Stimulated activated CD4-positive, alpha-beta T cell treated with anti-CD3 and anti-CD28 coated beads, Interleukin-12 subunit alpha, Interleukin-12 subunit beta, amount 100 ng/mL, for 48 hours (primary cell): Measurements from ENCODE around the gene PRR29.
"Not testable (repeated sequence)": the region's sequence is repeated elsewhere in the genome, so short reads cannot be mapped to it uniquely, and the experiment has no call there.

Experiments
- DNase-seq, 3 donors: peaks; one replicate each; pipeline ENCODE4 v3.0.0-alpha.2; 2020; ENCODE audit warnings: low read depth in 2 of 3, low spot score in 1 of 3

PRR29 gene

DNA sequence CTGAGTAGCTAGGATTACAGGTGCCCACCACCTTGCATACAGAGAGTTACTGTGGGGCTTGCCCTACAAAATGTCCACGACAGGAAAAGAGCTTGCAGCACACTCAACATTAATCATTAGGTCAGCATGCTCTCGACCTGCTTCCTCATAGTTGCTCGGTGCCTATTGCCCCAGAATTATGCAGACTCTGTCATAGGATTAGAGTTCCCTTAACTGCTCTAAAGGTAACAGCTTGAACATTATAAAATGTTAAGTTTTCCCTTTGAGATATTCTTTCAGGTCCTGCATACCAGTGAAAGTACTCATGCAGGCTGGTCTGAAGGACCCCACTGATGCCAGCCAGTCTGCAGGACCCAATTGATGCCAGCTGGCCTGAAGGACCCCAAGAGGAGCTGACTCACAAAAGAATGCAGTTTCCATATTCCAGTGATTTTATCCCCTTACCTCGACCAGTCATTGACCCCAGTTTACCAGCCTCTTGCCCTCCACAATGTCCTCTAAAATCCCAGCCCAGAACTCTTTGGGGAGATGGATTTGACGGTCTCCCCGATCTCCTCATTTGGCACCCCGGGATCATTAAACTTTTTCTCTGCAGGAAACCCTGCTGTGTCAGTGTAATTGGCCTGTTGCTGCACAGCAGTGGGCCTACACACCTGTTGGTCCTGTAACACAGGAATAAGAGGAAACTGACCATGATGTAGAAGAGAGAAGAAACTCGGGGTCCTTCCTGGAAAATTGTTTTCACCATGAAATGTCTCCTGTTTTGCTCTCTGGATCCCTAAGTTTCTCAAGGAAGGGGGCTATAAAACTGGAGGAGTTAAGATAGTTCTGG lies 11.6 kb downstream of the PRR29 start:
- no peak for DNase-seq

GRCh38 chr17:64015447-64015846 lies 17.3 kb downstream of the PRR29 start:
- DNase-seq, result no peak

DNA sequence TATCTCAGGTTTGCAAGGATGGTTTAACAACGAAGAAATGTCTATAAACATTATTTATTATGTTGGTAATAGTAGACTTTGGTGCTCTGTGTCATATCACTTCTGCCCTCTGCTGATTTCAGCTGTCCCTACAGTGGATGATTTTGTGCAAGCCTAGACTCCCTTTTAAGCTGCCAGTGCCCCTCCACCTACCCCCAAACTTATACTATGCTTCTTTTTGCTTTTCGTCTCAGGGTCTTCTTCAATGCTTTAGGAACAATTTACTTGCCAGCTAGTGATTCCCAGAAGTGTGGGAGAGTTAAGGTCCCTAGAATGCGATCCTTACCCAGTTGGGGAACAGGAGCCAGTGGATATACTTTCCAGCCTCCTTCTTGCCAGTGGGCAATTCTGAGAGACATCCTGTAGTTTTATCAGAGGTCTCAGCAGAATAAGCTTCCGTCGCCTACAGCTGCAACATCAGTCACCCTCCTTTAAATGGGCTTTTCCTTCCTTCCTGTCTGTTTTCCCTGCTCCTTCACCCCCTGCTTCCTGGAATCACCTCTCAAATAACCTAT lies 18.2 kb downstream of the PRR29 start:
- DNase-seq, result no peak

GRCh38 chr17:64016974-64017373 lies 18.8 kb downstream of the PRR29 start:
- DNase-seq, result no peak

DNA sequence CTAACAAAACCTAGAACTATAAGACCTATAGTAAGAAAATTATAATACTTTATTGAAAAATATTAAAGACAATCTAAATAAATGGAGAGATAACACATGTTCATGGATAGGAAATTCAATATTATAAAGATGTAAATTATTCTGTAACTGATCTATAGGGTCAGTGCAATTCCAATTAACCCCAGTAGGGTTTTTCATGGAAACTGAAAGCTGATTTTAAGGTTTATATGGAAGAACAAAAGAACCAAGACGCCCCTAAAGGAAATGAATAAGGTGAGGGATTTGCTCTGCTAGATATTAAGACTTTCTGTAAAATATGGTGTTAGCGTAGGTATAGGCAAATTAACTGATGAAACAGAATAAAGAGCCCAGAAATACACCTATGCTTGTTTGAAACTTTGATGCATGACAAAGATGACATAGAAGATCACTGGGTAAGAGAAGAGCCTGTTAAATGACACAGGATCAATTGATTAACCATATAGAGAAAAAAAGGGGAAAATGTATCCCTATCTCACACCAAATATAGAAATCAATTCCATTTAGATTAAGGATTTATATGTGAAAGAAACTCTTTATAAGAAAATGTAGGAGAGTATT lies 19.3 kb downstream of the PRR29 start:
- DNase-seq, result no peak

DNA sequence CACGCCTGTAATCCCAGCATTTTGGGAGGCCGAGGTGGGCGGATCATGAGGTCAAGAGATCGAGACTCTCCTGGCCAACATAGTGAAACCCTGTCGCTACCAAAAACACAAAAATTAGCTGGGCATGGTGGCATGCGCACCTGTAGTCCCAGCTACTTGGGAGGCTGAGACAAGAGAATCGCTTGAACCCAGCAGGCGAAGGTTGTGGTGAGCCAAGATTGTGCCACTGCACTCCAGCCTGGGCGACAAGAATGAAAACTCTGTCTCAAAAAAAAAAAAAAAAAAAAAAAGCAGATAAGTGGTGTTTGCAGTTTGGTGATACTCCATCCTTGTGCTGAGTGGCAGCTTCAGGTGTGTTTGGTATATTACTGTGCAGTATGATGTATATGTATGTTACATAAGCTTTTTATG lies 21.4 kb downstream of the PRR29 start:
- not testable (repeated sequence) for DNase-seq

DNA sequence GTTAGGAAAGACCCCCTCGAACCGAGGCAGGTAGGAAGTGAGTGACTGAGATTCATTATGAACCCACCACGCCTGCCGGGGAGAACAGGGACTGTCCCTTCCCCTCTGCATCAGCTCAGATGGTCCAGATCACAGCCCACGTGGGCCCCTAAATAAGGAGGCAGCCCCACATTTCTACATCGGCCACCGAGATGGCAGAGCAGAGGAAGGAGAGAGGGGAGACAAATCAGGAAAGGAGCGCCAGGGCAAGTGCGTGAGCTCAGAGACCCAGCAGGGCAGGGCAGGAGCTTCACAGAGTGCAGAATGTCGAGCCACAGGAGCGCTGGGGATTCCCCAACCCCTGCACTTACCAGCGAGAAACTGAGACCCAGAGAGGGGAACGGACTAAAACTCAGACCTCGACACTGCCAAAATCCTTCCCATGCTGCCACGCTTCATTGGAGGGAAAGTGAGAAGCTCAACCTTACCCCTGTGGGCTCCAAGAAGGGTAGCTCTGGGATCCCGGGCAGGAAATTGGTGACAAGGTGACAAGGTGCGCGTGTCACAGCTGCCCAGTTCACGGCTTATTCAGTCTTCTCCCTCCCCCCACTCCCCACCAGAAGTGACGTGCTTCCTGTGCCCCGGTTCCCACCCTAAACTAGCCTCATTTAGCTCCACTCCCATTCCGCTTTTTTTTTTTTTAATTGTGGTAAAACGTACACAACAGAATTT lies 22.1 kb downstream of the PRR29 start, which contains the start of gene ICAM2:
Gene ICAM2, minus strand, starts transcription at position 578 of the 711 bp plus-strand sequence. CDS start 13,942 bp downstream, outside the sequence.
- peak; percentile 77 to 79 (median 78) for DNase-seq

GRCh38 chr17:64022611-64023063 lies 24.5 kb downstream of the PRR29 start:
- no peak for DNase-seq

GRCh38 chr17:64024215-64024654 lies 26.1 kb downstream of the PRR29 start:
- no peak for DNase-seq

DNA sequence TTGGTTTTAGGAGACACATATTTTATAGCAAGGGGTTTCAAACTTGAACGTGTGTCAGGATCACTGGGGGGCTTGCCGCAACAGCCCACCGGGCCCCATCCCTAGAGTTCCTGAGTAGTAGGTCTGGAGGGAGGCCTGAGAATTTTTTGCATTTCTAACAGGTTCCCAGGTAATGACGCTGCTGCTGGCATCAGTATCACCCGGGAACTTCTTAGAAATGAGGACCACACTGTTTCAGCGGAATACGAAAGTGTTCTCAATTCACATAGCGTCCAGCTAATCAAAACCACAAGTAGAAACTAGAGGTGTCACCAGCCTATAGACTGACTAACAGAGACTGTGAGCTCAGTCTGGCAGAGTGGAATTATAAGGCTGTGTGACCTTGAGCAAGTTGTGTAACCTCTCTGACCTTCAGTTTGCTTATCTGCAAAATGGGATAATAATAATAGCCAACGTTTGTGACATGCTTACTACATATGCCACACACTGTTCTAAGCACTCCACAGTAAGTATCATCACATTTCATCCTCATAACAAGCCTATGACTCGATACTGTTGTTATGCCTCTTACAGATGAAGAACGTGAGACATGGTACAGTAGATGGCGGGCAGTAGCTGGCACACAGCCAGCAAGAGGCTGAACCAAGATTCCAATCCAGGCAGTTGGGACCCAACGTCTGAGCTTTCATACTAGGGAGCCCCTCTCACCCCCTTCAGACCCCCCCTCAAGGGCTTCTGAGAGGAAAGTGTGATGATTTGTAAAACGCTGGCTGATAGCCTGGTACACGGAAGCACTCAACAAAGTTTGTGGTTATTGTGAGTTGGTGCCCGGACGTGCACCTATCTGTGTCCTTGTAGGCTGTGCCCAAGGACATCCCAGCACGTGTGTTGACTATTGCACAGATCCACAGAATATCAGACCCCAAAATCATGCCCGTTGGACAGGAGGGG lies 26.9 kb downstream of the PRR29 start:
- no peak for DNase-seq

GRCh38 chr17:64025732-64026294 lies 27.7 kb downstream of the PRR29 start:
- peak; percentile 81 to 83 (median 82) for DNase-seq

DNA sequence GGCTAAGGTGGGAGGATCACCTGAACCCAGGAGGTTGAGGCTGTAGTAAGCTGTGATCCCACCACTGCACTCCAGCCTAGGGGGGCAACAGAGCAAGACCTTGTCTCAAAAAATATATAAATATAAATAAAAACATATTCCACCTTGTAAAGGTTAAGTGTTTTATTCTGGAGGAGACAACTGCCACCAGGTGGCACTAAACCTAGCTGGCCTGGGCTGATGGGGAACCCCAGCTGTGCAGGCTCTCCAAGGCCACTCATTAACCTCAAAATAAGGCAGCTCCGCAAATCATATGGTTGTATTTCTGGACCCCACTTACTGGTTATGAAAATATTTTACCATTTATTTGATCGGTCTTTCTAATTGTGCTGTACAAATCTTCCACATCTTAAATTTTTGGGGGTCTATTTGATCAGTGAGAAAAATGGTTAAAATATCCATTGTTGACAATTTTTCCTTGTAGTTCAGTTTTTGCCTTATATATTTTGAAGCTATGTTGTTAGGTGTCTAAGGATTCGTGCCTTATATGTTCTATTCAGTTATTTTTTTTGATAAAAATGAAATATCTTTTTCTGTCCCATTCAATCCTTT lies 30.8 kb downstream of the PRR29 start:
- DNase-seq, result peak; percentile 37 to 73 (median 63)

DNA sequence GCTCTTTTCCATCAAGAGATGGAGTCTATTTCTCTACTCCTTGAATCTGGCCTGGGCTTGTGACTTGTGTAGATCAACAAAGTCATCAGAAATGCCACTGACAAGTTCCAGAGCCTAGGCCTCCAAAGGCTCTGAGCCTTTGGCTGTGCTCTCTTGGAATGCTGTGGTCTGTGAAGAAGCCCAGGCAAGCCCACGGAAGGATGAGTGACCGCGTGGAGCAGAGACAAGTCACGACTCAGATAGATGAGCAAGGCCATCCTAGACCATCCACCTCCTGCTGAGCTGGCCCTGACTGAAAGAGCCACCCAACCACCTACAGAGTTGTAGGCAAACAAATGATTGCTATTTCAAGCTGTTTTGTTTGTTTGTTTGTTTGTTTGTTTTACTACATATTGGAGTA lies 33.9 kb downstream of the PRR29 start:
- no peak for DNase-seq

DNA sequence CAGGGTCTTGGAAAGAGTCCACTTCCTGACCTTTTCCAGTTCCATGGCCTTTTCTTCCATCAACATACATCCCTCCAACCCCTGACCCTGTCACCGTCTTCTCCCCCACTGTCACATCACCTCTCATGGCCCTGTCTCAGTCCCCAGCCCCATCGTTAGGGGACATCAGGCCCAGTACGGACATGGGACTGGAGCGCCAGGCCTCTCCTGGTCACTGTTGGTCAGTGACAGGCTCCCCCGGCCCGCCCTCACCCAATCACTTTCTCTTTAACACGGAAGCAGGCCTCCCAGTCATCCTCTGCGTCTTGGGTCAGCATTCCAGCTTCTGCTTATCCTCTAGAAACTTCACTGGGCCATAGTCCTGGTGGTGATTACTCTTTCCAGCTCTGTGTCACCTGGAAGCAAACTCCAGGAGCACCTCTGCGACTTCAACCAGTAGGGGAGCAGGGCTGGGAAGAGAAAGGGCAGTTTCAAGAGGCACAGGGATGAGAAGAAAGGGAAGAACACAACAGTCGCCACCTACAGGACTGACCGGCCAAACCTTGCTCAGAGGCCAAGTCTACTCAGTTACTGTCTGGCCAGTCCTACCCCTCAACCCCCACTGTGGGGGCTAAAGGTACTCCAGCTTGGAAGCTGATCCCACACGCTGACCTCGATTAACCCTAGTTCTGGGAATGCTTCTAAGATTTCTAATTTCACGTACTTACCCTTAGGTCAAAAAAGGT lies 38.2 kb downstream of the PRR29 start:
- no peak for DNase-seq

- DNase-seq, result no peak
These were observed 39.0 kb downstream of the PRR29 start for GRCh38 chr17:64037180-64037579.

DNA sequence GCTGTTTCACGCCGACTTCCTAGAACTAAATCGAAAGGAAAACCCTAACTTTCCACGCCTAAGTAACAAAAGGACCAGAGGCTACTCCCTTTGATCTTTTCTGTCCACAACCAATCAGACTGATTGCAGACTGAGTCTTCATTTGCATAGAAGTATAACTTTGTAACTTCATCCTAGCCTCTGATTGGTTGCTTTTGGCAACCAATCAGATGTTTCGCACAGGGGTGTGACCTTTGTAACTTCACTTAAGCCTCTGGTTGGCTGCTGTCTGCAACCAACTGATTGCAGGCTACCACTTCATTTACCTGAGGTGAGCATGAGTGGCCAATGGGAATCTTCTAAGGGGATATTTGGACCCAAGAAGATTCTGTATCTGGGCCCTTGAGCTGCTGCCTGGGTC lies 39.7 kb downstream of the PRR29 start:
- DNase-seq, result no peak

DNA sequence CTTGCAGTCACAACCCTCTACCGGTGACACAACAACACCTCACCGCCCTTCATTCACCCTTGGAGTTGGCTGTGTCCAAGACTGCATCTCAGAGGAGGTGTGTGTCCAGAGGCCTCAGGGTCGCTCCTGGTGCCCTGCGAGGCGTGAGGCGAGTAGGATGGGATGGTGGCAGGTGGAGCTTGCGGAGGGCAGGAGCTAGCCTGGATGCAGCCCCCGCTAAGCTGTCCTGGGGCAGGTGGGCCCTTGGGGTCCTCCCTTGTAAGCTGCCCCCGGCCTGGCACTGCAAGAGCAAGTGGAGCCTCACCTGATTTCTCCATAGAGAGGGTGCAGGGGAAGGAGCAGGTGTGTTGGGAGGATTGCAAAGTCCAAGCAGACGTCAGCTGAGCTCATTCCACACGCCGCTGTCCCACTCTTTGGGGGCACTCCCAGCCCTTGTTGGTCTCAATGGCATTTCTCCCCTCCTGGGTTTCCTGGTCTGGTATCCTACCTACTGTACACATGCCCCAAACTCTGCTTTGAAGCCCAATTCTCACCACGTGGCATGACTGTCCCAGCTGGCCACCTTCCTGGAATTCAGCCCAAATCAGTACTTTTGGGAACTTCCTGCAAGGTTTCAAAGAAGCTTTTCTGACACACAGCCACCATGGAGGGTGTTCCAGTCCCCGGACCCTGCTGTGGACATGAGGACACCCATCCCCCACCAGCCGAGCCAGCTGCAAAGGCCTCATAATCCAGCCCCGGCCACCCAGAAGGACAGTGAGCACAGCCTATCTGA lies 40.4 kb downstream of the PRR29 start:
- no peak for DNase-seq

DNA sequence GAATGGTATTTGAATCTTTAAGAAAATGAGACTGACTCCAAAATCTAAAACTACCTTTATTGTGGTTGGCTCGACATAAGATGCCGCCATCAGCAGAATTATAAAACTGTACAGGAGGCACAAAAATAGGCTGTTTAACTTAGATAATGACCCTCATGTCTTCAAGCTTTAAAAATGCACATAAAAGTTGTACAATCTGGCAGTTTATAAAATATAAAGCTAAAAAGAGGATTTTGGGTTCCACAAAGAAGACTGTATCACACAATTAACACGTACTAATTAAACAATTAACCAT lies 40.9 kb downstream of the PRR29 start:
- no peak for DNase-seq
